GM18517 (cell line): Measurements from ENCODE around the gene ARHGAP6.
A peak's percentile ranks its signal among the peaks of the same experiment; 100 is the strongest.

Experiments used
- ATAC-seq: cut with Tn5 transposase; IDR thresholded peaks from one replicate; pipeline ENCODE4 v1.9.1; 2021; ENCODE audit warnings: mild to moderate bottlenecking, moderate library complexity; ENCODE audit not compliant: unreplicated experiment

ARHGAP6 gene

GRCh38 chrX:11205796-11206195 is 459.9 kb downstream of the ARHGAP6 start:
- no peak for ATAC-seq

GRCh38 chrX:11197671-11198070 is 468.0 kb downstream of the ARHGAP6 start:
- no peak for ATAC-seq

DNA sequence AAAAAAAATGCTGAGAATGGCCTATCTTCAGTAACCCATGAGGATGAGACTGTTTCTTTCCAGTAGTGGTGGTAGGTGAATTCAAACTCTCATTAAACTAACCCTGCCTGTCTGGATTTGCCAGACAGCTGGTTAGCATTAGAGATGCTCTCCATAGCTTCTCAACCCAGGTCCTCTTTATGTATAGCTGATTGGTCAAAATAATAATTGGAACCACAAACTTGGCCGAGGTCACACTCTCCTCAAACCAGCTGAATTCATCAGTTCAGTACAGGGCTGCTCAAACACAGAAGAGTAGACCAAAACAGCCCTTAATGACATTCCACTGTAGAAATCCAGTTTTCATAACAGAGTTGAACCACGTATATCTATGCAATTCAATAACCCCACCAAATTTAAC is 469.2 kb downstream of the ARHGAP6 start:
- ATAC-seq = no peak

DNA sequence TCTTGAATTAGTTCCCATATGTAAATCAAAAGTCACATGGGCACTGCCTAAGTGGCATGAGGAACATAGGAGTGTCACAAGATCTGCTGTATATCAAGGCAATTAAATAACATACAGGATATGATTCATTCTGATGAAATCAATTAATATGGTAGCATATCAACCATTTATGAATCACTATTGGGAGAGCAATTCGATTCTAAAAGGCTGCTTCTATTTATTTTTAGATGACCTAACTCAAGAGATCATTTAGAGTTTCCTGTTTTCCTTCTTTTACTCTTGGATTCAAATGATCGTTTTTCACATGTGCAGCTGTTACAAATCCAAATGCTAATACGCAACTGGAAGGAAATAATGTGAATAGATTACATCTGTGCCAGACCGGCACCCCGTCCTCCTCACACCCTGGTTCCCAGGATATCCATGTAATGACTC is 472.7 kb downstream of the ARHGAP6 start:
- ATAC-seq = no peak

- no peak for ATAC-seq
These were observed 474.8 kb downstream of the ARHGAP6 start for GRCh38 chrX:11190745-11191510.

- ATAC-seq = no peak
These were observed 476.6 kb downstream of the ARHGAP6 start for GRCh38 chrX:11189097-11189496.

DNA sequence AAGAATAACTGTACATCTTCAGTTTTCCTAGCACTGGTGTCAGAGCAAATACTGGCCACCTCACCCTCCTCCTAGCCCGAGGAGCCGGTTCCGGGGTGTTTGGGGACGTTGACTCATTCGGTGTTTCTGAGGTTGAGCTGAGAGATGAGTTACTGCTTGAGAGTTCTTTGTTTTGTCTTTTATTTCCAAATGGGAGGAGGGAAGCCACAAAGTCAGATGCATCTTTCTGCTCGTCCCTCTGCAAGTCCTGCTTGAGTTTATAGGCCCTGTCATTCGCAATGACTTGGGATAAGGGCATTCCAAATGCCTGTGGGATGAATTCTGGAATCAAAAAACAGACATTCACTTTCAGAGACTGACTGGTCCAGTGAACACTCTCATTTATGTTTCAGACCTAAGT is 477.1 kb downstream of the ARHGAP6 start:
- no peak for ATAC-seq

- ATAC-seq = no peak
These were observed 478.7 kb downstream of the ARHGAP6 start for GRCh38 chrX:11187001-11187400.

GRCh38 chrX:11185861-11186260 is 479.9 kb downstream of the ARHGAP6 start:
- no peak for ATAC-seq

GRCh38 chrX:11180571-11180970 is 485.1 kb downstream of the ARHGAP6 start:
- ATAC-seq = no peak

GRCh38 chrX:11172415-11172814 is 493.3 kb downstream of the ARHGAP6 start:
- no peak for ATAC-seq

DNA sequence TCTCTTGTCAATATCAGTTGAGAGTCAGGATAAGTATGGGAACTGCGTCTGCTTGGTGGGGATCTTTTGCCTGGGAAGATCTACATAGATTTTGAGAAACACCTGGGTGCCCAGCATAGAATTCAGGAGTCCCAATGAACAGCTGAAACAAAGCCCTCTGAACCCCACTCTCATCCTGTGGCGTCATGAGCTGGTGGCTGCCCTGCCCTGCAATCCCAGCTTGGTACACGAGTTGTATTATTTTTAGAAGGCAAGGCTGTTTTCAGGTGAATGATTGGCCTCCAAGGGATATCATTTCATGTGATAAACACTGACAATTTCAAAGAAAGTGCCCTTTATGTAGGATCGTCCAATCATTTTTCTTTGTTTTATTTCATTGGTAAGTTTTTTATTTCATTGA is 493.8 kb downstream of the ARHGAP6 start:
- ATAC-seq = no peak

DNA sequence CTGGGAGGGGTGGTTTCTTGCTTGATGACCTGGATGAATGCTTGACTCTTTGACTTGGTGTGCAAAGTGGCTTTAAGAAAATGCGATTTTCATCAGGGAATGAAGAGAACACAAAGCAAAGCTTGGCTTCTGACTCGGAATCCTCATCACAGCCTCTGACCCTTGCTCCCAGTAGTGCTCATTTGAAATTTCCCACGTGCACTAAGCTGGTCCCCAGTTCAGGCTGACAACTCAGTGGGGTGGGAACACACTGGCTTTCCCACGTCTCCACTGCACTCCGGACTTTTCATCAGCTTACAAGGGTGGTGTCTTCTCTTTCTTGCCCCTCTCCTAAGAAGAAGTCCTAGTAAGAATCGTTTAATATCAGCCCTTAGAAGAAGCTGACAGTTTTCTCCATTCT is 501.3 kb downstream of the ARHGAP6 start:
- ATAC-seq = no peak

DNA sequence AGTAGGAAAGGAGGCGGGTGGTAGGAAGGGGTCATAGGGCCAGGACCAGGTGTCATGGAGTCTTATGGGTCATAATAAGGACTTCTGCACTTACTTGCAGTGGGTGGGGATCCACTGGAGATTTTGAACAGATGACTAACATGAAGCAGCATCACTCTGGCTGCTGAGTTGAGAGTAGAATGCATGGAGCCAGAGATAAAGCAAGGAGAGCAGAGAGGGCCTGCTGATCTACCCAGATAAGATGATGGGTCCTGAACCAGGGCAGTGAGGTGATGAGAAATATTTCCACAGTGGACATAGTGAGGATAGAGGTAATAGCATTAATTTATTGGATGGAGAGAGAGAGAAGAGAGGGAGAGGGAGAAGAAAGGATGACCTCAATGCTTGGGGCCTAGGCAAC is 506.6 kb downstream of the ARHGAP6 start:
- no peak for ATAC-seq

DNA sequence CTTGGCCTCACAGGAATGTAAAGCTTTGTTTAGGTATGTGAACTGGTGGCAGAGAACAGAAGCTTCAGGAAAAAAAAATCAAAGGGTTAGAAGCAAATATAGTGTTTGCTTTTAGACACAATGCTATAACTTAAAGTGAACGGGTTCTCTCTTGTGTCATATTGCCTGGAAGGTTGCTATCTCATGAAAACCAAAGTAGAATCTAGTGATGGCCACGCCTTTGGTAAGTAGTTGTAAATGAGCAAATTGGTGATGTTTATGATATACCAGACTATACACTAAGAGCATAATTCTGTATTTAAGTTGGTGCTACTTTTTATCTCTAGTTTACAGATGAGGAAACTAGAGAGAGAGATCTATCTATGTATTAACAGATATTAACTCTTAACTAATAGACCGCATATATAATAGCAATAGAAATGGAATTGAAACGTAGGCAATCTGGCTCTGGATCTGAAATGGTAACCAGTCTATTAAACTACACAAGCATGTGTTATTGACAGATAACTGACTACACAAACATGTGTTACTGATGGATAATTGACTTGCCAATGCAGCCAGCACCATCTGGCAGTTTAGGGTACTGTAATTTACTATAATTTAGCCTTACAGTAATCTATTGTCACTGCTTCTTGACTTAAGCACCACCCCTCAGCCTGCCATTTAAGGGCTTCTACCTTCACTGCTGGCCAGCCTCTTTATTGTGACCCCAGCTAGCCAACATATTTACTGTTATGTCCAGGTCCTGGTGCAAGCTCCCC is 513.7 kb downstream of the ARHGAP6 start:
- ATAC-seq = no peak

GRCh38 chrX:11148401-11148800 is 517.3 kb downstream of the ARHGAP6 start:
- no peak for ATAC-seq

GRCh38 chrX:11146411-11146810 is 519.3 kb downstream of the ARHGAP6 start:
- no peak for ATAC-seq

DNA sequence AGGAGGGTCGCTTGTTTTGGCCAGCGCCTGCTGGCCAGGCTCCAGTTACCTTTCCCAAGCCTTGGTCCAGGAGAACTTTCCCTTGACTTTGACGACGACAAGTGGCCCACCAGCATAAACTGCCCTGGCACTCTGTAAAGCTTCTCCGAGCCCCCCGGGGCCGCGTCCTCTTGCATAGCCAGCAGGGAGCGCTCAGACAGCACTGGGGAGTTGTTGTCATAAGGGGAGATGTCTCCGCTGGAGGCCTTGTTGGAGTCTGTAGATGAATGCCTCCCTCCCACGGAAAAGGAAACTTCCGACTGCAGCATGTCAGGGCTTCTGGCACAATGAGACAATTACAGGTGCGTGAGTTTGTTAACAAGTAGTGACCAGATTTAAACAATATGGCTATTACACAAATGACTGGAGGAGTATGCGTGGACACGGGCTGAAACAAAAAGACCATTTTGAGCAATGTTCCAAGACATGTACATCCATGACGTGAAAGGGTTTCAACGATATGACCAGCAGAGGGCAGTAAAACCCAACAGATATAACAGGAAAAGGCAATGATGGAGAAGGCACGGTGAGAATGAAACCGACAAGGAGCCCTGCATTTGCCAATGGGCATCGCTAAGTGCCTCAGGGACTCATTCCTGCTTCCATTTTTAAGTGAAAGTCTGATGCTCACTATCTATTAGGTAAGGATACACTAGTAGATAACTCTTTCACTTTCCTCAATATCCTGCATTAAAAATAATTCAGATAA is 521.6 kb downstream of the ARHGAP6 start:
- ATAC-seq = peak; percentile 92

- no peak for ATAC-seq
These were observed 527.0 kb downstream of the ARHGAP6 start for GRCh38 chrX:11138498-11139390.

GRCh38 chrX:11137543-11138139 is 528.1 kb downstream of the ARHGAP6 start:
- no peak for ATAC-seq
